Smooth muscle cell (in vitro differentiated cells): ENCODE measurements around the gene AIF1L. TPM values are rescaled to one million over a fixed set of nuclear protein-coding genes. Genes with fewer than 3 reads are reported as not detected.

Experiments
- DNase-seq: peaks from one replicate; lab custom pipeline; 2025; ENCODE audit not compliant: unreplicated experiment; lab: John Stamatoyannopoulos, UW
- H2AFZ ChIP-seq: fragments of 200-600 bp; sonication (generic); 2 replicates; pipeline ENCODE4 v1.6.0; 2016; ENCODE audit warnings: antibody characterized with exemption, low read depth, mild to moderate bottlenecking
- H3F3A ChIP-seq: fragments of 200-600 bp; sonication (generic); 2 replicates; pipeline ENCODE4 v1.6.0; 2017; ENCODE audit warnings: antibody characterized with exemption, low read depth
- H3K27ac ChIP-seq: fragments of 200-600 bp; sonication (generic); 2 replicates; pipeline ENCODE4 v1.5.1; 2016; ENCODE audit warnings: low read depth, mild to moderate bottlenecking
- H3K27me3 ChIP-seq: fragments of 200-600 bp; sonication (generic); 2 replicates; pipeline ENCODE4 v1.6.1; 2016; ENCODE audit warnings: low read depth, mild to moderate bottlenecking
- H3K36me3 ChIP-seq: fragments of 200-600 bp; sonication (generic); 2 replicates; pipeline ENCODE4 v1.5.1; 2016; ENCODE audit warnings: low read depth
- H3K4me1 ChIP-seq: fragments of 200-600 bp; sonication (generic); 2 replicates; pipeline ENCODE4 v1.5.1; 2016; ENCODE audit warnings: low read depth
- H3K4me2 ChIP-seq: fragments of 200-600 bp; sonication (generic); 2 replicates; pipeline ENCODE4 v1.6.0; 2016; ENCODE audit warnings: mild to moderate bottlenecking
- H3K4me3 ChIP-seq: fragments of 200-600 bp; sonication (generic); 2 replicates; pipeline ENCODE4 v1.5.1; 2016; ENCODE audit warnings: mild to moderate bottlenecking
- H3K79me2 ChIP-seq: fragments of 200-600 bp; sonication (generic); 2 replicates; pipeline ENCODE4 v1.6.0; 2016; ENCODE audit warnings: low read depth, mild to moderate bottlenecking
- H3K9ac ChIP-seq: fragments of 200-600 bp; sonication (generic); 2 replicates; pipeline ENCODE4 v1.6.0; 2016; ENCODE audit warnings: low read depth
- H3K9me3 ChIP-seq: fragments of 200-600 bp; sonication (generic); replicated peaks from 2 replicates; pipeline ENCODE4 v1.5.1; 2016; ENCODE audit warnings: low read depth
- H4K20me1 ChIP-seq: fragments of 200-600 bp; sonication (generic); 2 replicates; pipeline ENCODE4 v1.6.0; 2016; ENCODE audit warnings: low read depth
- WGBS: methylation state at CpG from one replicate; pipeline ENCODE4 v1.1.7; 2016; ENCODE audit warnings: low lambda C conversion rate; 5-methylcytosine and 5-hydroxymethylcytosine counted together
- polyA plus RNA-seq: library from polyadenylated mRNA; unstranded; fragments of >200 nt; fragmentation: Nextera tagmentation; extraction: Ambion mirVana; gene quantifications from 2 replicates; pipeline ENCODE4 v1.2.1, GENCODE V29; 2016
- total RNA-seq: library from RNA; depleted of rRNA; stranded (reverse); fragments of >200 nt; gene quantifications from 2 replicates; pipeline ENCODE4 v1.2.3, GENCODE V29; 2014
- TF ChIP-seq, protein P1 (sequence below): fragments of 200-600 bp; sonication (generic); IDR thresholded peaks from 2 replicates; pipeline ENCODE4 v1.5.1; 2017; ENCODE audit warnings: borderline replicate concordance, mild to moderate bottlenecking, antibody characterized with exemption; ENCODE audit not compliant: insufficient read depth, poor library complexity, severe bottlenecking

The AIF1L gene
- total and polyA plus RNA-seq, 2 experiments from 2014 or later, result 1.6 to 3.1 TPM

DNA sequence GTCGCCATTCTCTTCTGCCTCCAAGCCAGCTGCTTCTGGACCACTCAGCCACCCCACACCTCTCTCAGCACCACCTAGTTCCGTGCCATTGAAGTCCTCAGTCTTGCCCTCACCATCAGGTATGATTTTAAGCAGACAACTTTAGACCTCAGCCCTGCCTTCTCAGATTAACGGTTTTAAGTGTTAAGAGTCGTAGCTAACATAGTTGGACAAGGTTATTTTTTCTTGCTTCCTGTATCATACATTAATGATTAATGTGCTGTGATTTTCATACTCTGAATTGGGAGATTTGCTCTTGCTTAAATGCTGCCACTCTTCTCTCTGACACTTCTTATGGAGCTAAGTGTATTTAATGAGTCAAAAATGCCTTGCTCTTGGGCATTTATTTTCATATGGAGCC lies 49.9 kb downstream of the AIF1L start:
- Histone ChIP-seq H3K27ac (no peak overlapping the region), H3K9me3 (no peaks in the 10 kb centered on the region), H3K27me3 (no peaks in the 10 kb centered on the region), H3K4me2 (no peak overlapping the region), H3K79me2 (no peaks in the 10 kb centered on the region), H3K36me3 (peaks cover 33% of the 10 kb centered on the region), H3K9ac (no peak overlapping the region), H3K4me1 (no peaks in the 10 kb centered on the region), H4K20me1 (peaks cover 4% of the 10 kb centered on the region), H3K4me3 (no peak overlapping the region), H2AFZ (no peak overlapping the region), H3F3A (no peaks in the 10 kb centered on the region)
- TF ChIP-seq, protein P1, sequence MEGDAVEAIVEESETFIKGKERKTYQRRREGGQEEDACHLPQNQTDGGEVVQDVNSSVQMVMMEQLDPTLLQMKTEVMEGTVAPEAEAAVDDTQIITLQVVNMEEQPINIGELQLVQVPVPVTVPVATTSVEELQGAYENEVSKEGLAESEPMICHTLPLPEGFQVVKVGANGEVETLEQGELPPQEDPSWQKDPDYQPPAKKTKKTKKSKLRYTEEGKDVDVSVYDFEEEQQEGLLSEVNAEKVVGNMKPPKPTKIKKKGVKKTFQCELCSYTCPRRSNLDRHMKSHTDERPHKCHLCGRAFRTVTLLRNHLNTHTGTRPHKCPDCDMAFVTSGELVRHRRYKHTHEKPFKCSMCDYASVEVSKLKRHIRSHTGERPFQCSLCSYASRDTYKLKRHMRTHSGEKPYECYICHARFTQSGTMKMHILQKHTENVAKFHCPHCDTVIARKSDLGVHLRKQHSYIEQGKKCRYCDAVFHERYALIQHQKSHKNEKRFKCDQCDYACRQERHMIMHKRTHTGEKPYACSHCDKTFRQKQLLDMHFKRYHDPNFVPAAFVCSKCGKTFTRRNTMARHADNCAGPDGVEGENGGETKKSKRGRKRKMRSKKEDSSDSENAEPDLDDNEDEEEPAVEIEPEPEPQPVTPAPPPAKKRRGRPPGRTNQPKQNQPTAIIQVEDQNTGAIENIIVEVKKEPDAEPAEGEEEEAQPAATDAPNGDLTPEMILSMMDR, result no peak
- 96% methylated on average over 4 of the region's 4 CpGs for WGBS
- no peak for DNase-seq

- no peak for DNase-seq
- Histone ChIP-seq H3K36me3 (peaks cover 33% of the 10 kb centered on the region), H4K20me1 (peaks cover 4% of the 10 kb centered on the region), H3K79me2 (no peaks in the 10 kb centered on the region), H3K27me3 (no peaks in the 10 kb centered on the region), H3K4me3 (no peak overlapping the region), H3K9ac (no peak overlapping the region), H2AFZ (no peak overlapping the region), H3K4me1 (no peaks in the 10 kb centered on the region), H3K27ac (no peak overlapping the region), H3K4me2 (no peak overlapping the region), H3F3A (no peaks in the 10 kb centered on the region), H3K9me3 (no peaks in the 10 kb centered on the region)
- TF ChIP-seq, protein P1, result no peak
- WGBS, result 98% methylated on average over 3 of the region's 3 CpGs
Measured at GRCh38 chr9:131148276-131148675, 51.9 kb downstream of the AIF1L start.

GRCh38 chr9:131148966-131149687 lies 52.8 kb downstream of the AIF1L start:
- H3K27ac ChIP-seq, result no peak overlapping the region
- WGBS, result 95% methylated on average over 7 of the region's 7 CpGs
- peaks cover 33% of the 10 kb centered on the region for H3K36me3 ChIP-seq
- no peaks in the 10 kb centered on the region for H3K27me3 ChIP-seq
- H3K4me1 ChIP-seq, result no peaks in the 10 kb centered on the region
- H3K79me2 ChIP-seq, result no peaks in the 10 kb centered on the region
- no peak overlapping the region for H3K4me3 ChIP-seq
- H3K4me2 ChIP-seq, result no peak overlapping the region
- H4K20me1 ChIP-seq, result peaks cover 4% of the 10 kb centered on the region
- H3K9me3 ChIP-seq, result no peaks in the 10 kb centered on the region
- TF ChIP-seq, protein P1, result no peak
- no peak overlapping the region for H3K9ac ChIP-seq
- H3F3A ChIP-seq, result no peaks in the 10 kb centered on the region
- DNase-seq, result no peak
- H2AFZ ChIP-seq, result no peak overlapping the region

DNA sequence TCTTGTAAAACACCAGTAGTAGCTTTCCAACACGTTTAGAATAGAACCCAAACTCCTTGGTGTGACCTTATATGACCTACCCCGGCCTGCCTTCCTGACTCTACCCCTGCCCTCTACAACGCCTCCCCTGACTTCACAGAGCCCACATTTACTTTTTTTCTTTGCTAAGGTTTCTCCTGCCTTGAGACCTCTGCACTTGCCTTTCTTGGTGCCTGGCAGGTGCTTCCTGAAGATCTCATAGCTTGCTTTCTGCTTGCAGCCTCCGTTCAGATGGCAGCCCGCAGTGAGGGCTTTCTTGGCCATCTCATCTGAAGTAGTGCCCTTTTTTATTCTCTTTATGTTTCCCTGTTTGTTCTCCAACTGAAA lies 53.3 kb downstream of the AIF1L start:
- Histone ChIP-seq H3K79me2 (no peaks in the 10 kb centered on the region), H4K20me1 (peaks cover 4% of the 10 kb centered on the region), H3K9ac (no peak overlapping the region), H3K27ac (no peak overlapping the region), H3K9me3 (no peaks in the 10 kb centered on the region), H3F3A (no peaks in the 10 kb centered on the region), H3K27me3 (no peaks in the 10 kb centered on the region), H3K4me1 (no peaks in the 10 kb centered on the region), H3K36me3 (peaks cover 30% of the 10 kb centered on the region), H3K4me2 (no peak overlapping the region), H2AFZ (no peak overlapping the region), H3K4me3 (no peak overlapping the region)
- TF ChIP-seq, protein P1, result no peak
- no peak for DNase-seq
- 92% methylated on average over 5 of the region's 5 CpGs for WGBS
